PFSK-1 (cell line): ENCODE data around the gene ATG9A.

Source experiments
- FOXP2 ChIP-seq: optimal IDR thresholded peaks from 2 replicates; pipeline ENCODE3; 2011; ENCODE audit warnings: borderline replicate concordance, control low read depth, inconsistent platforms; ENCODE audit not compliant: insufficient read depth; ENCODE audit errors: extremely low read length, extremely low read depth
- POLR2AphosphoS5 ChIP-seq: IDR thresholded peaks from 2 replicates; pipeline ENCODE4 v1.6.1; 2012; ENCODE audit warnings: low read depth, mild to moderate bottlenecking, control low read depth, low read length, moderate library complexity
- REST ChIP-seq, 2 experiments: IDR thresholded peaks; 2 replicates each; pipeline versions ENCODE4 v1.6.1 to v1.8.0; 2011 to 2012; ENCODE audit warnings: low read depth in 2 of 2, low read length in 2 of 2, control low read depth in 1 of 2, inconsistent platforms in 1 of 2, mild to moderate bottlenecking in 1 of 2, moderate library complexity in 1 of 2; ENCODE audit not compliant: insufficient read depth in 1 of 2
- SIN3A ChIP-seq: IDR thresholded peaks from 2 replicates; pipeline ENCODE4 v1.6.1; 2012; ENCODE audit warnings: mild to moderate bottlenecking, low read length, moderate library complexity, borderline replicate concordance; ENCODE audit not compliant: insufficient read depth
- TAF1 ChIP-seq: IDR thresholded peaks from 2 replicates; pipeline ENCODE4 v1.6.1; 2012; ENCODE audit warnings: low read length, control low read depth, borderline replicate concordance; ENCODE audit not compliant: insufficient read depth

Gene ATG9A

GRCh38 chr2:219205165-219205538 is 24.3 kb downstream of the ATG9A start:
- TF ChIP-seq REST (IDR thresholded peaks at IDR 0.05; ENCODE audit: insufficient read depth in 1 of 2, low read depth in 2 of 2, low read length in 2 of 2): no peak
- TF ChIP-seq TAF1: no peak
- no peak for TF ChIP-seq POLR2AphosphoS5
- no peak for TF ChIP-seq SIN3A
- no peak for TF ChIP-seq FOXP2

- TF ChIP-seq POLR2AphosphoS5: no peak
- no peak for TF ChIP-seq FOXP2
- no peak for TF ChIP-seq SIN3A
- TF ChIP-seq REST (IDR thresholded peaks at IDR 0.05; ENCODE audit: insufficient read depth in 1 of 2, low read depth in 2 of 2, low read length in 2 of 2): no peak
Measured at GRCh38 chr2:219204425-219205164, 24.8 kb downstream of the ATG9A start.

GRCh38 chr2:219199470-219200211 is 29.8 kb downstream of the ATG9A start:
- no peak for TF ChIP-seq POLR2AphosphoS5
- TF ChIP-seq TAF1: no peak
- no peak for TF ChIP-seq FOXP2
- no peak for TF ChIP-seq REST (IDR thresholded peaks at IDR 0.05; ENCODE audit: insufficient read depth in 1 of 2, low read depth in 2 of 2, low read length in 2 of 2)
- no peak for TF ChIP-seq SIN3A

GRCh38 chr2:219198974-219199373 is 30.5 kb downstream of the ATG9A start:
- TF ChIP-seq FOXP2 (no peak), SIN3A (no peak), POLR2AphosphoS5 (no peak), TAF1 (no peak)

- no peak for TF ChIP-seq REST (IDR thresholded peaks at IDR 0.05; ENCODE audit: insufficient read depth in 1 of 2, low read depth in 2 of 2, low read length in 2 of 2)
- TF ChIP-seq SIN3A: no peak
- TF ChIP-seq POLR2AphosphoS5: no peak
- no peak for TF ChIP-seq FOXP2
- TF ChIP-seq TAF1: no peak
Measured at GRCh38 chr2:219197388-219197787, 32.0 kb downstream of the ATG9A start.
